Fibroblast of skin of left quadriceps (primary cell): ENCODE measurements around the gene FEM1B.

Experiments used
- DNase-seq, 2 experiments: peaks; one replicate each; pipeline ENCODE4 v3.0.0-alpha.2; 2013; ENCODE audit warnings: low read depth in 2 of 2

Gene FEM1B

GRCh38 chr15:68259883-68260282 lies 17.7 kb upstream of the FEM1B start:
- DNase-seq, result no peak

- no peak for DNase-seq
Measured at GRCh38 chr15:68261241-68261640, 16.3 kb upstream of the FEM1B start.

- DNase-seq, result no peak
Measured at GRCh38 chr15:68261980-68262379, 15.6 kb upstream of the FEM1B start.

- no peak for DNase-seq
Measured at GRCh38 chr15:68262514-68263356, 14.8 kb upstream of the FEM1B start.

GRCh38 chr15:68264282-68264681 lies 13.3 kb upstream of the FEM1B start:
- no peak for DNase-seq

- no peak for DNase-seq
Measured at GRCh38 chr15:68265081-68265480, 12.5 kb upstream of the FEM1B start.

GRCh38 chr15:68265674-68266073 lies 11.9 kb upstream of the FEM1B start:
- DNase-seq, result no peak

- no peak for DNase-seq
Measured at GRCh38 chr15:68268405-68268804, 9.1 kb upstream of the FEM1B start.

- DNase-seq, result peak in 1 of 2 experiments; percentile 32
Measured at GRCh38 chr15:68271854-68272471, 5.6 kb upstream of the FEM1B start.

GRCh38 chr15:68272721-68273271 lies 4.7 kb upstream of the FEM1B start:
- DNase-seq, result peak; percentile 64

- no peak for DNase-seq
Measured at GRCh38 chr15:68274201-68274848, 3.2 kb upstream of the FEM1B start.

- DNase-seq, result no peak
Measured at GRCh38 chr15:68275165-68275746, 2.3 kb upstream of the FEM1B start.

- no peak for DNase-seq
Measured at GRCh38 chr15:68276668-68277067, 877 bp upstream of the FEM1B start.

GRCh38 chr15:68277131-68277602 lies 378 bp upstream of the FEM1B start:
- peak; percentile 29 to 38 for DNase-seq

GRCh38 chr15:68278345-68278594 lies 725 bp downstream of the FEM1B start:
- DNase-seq, result no peak

- no peak for DNase-seq
Measured at GRCh38 chr15:68278595-68279405, 1.3 kb downstream of the FEM1B start.

GRCh38 chr15:68279779-68280753 lies 2.5 kb downstream of the FEM1B start:
- DNase-seq, result no peak

- no peak for DNase-seq
Measured at GRCh38 chr15:68281008-68281407, 3.5 kb downstream of the FEM1B start.

GRCh38 chr15:68283401-68283800 lies 5.9 kb downstream of the FEM1B start:
- no peak for DNase-seq

- no peak for DNase-seq
Measured at GRCh38 chr15:68284616-68285258, 7.2 kb downstream of the FEM1B start.
